AG10803 (cell line): ENCODE measurements around the gene STARD3.

Source experiments
- DNase-seq: peaks from one replicate; pipeline ENCODE4 v3.0.0; 2010; ENCODE audit warnings: low read depth
- H3K4me3 ChIP-seq: 2 replicates; pipeline ENCODE4 v1.5.1; 2011; ENCODE audit warnings: mild to moderate bottlenecking, low read length, control low read depth
- TF ChIP-seq, protein P1 (sequence below): conservative IDR thresholded peaks from 2 replicates; pipeline ENCODE4 v1.5.1; 2011; ENCODE audit warnings: mild to moderate bottlenecking, low read length, control low read depth, inconsistent platforms

STARD3 gene

DNA sequence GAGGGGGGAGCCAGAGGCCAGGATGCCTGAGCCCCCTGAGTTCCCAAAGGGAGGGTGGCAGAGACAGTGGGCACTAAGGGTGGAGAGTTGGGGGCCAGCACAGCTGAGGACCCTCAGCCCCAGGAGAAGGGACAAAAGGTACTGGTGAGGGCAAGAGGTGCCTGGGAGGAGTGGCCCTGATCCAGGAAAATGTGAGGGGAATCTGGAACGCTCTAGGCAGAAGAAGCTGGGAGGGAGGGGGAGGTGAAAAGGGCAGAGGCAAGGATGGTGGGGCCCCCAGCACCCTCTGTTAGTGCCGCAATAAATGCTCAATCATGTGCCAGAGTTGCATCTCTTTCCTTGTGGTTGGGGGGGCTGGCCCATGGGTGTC lies 29.3 kb downstream of the STARD3 start:
- no peak overlapping the region for H3K4me3 ChIP-seq
- TF ChIP-seq, protein P1, sequence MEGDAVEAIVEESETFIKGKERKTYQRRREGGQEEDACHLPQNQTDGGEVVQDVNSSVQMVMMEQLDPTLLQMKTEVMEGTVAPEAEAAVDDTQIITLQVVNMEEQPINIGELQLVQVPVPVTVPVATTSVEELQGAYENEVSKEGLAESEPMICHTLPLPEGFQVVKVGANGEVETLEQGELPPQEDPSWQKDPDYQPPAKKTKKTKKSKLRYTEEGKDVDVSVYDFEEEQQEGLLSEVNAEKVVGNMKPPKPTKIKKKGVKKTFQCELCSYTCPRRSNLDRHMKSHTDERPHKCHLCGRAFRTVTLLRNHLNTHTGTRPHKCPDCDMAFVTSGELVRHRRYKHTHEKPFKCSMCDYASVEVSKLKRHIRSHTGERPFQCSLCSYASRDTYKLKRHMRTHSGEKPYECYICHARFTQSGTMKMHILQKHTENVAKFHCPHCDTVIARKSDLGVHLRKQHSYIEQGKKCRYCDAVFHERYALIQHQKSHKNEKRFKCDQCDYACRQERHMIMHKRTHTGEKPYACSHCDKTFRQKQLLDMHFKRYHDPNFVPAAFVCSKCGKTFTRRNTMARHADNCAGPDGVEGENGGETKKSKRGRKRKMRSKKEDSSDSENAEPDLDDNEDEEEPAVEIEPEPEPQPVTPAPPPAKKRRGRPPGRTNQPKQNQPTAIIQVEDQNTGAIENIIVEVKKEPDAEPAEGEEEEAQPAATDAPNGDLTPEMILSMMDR: no peak
- no peak for DNase-seq

DNA sequence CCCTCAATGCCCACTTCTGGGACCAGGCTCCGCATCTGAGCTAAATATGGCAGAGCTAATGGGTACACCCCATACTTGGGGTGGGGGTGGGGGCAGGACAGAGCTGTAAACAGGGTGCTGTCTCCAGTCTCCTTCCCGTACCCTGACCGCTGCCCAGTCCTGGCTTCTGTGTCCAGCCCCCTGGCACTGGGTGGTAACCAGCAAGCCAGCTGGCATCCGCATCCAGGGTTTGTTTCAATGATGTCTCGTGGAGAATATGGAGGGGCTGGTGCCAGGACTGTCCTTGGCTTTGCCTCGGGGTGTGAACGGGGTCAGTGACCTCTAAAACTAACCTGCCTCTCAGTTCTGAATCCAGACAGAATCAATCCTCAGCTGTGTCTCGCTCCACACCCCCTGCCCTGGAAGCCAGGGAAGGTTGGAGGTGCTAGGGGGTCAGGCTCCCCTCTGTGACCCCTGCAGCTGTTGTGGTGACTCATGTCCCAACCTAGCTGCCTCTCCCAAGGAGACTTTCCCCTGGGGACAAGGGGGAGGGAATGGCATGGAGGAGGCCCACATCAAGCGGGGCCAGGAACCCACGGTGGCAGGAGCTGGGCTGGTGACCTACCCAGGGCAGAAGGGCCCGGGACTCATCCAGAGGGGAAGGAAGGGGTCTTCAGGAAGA lies 29.8 kb downstream of the STARD3 start:
- no peak overlapping the region for H3K4me3 ChIP-seq
- TF ChIP-seq, protein P1: no peak
- DNase-seq: no peak

DNA sequence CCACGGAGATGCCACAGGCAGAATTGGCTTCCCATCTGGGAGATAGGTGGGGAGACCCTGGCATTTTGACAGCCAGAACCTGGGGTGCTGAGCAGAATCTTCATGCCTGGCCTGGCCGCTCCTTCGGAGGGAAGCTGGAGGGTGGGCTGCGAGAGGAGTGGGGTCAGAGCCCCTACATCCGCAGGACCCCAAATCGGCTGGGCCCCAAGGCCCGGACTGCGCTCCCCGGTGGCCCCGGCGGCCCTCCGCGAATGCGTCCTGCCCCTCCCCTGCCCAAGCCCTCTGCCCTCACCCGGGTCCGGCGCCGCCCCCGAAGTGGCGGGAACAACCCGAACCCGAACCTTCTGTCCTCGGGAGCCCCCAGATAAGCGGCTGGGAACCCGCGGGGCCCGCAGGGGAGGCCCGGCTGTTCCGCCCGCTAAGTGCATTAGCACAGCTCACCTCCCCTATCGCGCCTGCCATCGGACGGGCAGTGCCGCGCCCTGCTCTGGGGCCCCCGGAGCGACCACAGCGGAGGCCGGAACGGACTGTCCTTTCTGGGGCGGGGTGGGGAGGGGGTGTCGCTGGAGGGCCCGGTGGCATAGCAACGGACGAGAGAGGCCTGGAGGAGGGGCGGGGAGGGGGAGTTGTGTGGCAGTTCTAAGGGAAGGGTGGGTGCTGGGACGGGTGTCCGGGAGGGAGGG lies 30.5 kb downstream of the STARD3 start:
- no peak overlapping the region for H3K4me3 ChIP-seq
- DNase-seq: no peak
- TF ChIP-seq, protein P1: no peak

DNA sequence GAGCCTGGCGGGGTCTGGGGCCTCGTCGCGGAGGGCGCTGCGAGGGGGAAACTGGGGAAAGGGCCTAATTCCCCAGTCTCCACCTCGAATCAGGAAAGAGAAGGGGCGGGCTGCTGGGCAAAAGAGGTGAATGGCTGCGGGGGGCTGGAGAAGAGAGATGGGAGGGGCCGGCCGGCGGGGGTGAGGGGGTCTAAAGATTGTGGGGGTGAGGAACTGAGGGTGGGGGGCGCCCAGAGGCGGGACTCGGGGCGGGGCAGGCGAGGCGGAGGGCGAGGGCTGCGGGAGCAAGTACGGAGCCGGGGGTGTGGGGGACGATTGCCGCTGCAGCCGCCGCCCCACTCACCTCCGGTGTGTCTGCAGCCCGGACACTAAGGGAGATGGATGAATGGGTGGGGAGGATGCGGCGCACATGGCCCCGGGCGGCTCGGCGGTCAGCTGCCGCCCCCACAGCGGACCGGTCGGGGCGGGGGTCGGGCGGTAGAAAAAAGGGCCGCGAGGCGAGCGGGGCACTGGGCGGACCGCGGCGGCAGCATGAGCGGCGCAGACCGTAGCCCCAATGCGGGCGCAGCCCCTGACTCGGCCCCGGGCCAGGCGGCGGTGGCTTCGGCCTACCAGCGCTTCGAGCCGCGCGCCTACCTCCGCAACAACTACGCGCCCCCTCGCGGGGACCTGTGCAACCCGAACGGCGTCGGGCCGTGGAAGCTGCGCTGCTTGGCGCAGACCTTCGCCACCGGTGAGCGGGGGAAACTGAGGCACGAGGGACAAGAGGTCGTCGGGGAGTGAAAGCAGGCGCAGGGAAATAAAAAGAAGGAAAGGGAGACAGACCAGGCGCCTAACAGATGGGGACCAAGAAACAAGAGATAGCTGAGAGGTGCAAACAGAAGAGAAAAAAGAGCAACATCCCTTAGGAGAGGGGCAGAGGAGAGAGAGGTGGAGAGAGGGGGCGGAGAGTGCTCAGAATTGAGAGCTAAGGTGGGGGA lies 31.3 kb downstream of the STARD3 start, which contains the start of gene PNMT:
Gene PNMT, plus strand, starts transcription at position 509 of the 980 bp plus-strand sequence. Its CDS starts 23 bp downstream, at position 532.
- TF ChIP-seq, protein P1: peak; percentile 50
- H3K4me3 ChIP-seq: no peak within 1 kb of the TSS
- DNase-seq: peak; percentile 32

DNA sequence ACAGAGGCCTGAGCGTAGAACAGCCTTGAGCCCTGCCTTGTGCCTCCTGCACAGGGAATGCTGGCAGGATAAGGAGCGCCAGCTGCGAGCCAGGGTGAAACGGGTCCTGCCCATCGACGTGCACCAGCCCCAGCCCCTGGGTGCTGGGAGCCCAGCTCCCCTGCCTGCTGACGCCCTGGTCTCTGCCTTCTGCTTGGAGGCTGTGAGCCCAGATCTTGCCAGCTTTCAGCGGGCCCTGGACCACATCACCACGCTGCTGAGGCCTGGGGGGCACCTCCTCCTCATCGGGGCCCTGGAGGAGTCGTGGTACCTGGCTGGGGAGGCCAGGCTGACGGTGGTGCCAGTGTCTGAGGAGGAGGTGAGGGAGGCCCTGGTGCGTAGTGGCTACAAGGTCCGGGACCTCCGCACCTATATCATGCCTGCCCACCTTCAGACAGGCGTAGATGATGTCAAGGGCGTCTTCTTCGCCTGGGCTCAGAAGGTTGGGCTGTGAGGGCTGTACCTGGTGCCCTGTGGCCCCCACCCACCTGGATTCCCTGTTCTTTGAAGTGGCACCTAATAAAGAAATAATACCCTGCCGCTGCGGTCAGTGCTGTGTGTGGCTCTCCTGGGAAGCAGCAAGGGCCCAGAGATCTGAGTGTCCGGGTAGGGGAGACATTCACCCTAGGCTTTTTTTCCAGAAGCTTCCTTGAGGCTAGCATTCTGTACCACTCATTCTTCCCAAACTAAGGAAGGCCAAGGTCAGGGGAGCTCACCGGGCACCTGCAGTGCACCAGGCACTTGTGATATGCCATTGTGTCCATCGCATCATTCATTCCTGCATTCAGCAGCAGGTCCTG lies 33.2 kb downstream of the STARD3 start:
- no peak for DNase-seq
- TF ChIP-seq, protein P1: no peak
- no peak overlapping the region for H3K4me3 ChIP-seq

DNA sequence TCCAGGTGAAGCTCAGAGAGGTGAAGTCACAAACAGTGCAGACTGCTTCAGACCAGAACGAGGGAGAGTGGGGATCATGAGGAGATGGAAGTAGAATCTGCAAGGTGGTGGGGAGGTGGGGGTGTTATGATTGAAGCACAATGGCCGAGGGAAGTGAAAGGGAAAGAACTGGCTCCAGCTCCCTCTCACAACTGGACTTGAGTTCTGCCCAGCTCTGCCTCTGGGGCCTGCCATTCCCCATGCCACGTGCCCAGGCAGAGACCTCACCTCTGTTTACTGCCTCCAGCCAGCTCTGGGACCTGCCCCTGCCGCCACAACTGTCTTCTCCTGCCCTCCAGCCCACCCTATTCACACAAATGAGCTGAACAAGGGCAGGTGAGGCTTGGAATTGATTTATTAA lies 33.8 kb downstream of the STARD3 start:
- no peak for DNase-seq
- TF ChIP-seq, protein P1: no peak
- H3K4me3 ChIP-seq: no peak overlapping the region
